Measurements from ENCODE around the gene PLEKHA7.

PLEKHA7 gene

GRCh38 chr11:16859651-16860050 lies 154.6 kb downstream of the PLEKHA7 start (continued):
- TF ChIP-seq TOX (CRISPR knock-in tag; IDR thresholded peaks at IDR 0.05; ENCODE audit: borderline replicate concordance): no peak
- TF ChIP-seq PATZ1 (CRISPR knock-in tag; IDR thresholded peaks at IDR 0.05; ENCODE audit: borderline replicate concordance): no peak
- TF ChIP-seq ESRRG (CRISPR knock-in tag; IDR thresholded peaks at IDR 0.05): no peak
- no peak for TF ChIP-seq ZFP30 (CRISPR knock-in tag; IDR thresholded peaks at IDR 0.05)

GRCh38 chr11:16857186-16857585 lies 157.0 kb downstream of the PLEKHA7 start:
- TF ChIP-seq ZFP3 (CRISPR knock-in tag; IDR thresholded peaks at IDR 0.05) (no peak), TCF4 (CRISPR knock-in tag; IDR thresholded peaks at IDR 0.05; ENCODE audit: borderline replicate concordance) (no peak), BACH2 (CRISPR knock-in tag; IDR thresholded peaks at IDR 0.05; ENCODE audit: borderline replicate concordance) (no peak), CSDC2 (CRISPR knock-in tag; IDR thresholded peaks at IDR 0.05) (no peak), PPARA (CRISPR knock-in tag; IDR thresholded peaks at IDR 0.05; ENCODE audit: borderline replicate concordance) (no peak), TSHZ2 (CRISPR knock-in tag; IDR thresholded peaks at IDR 0.05) (no peak), CREB5 (CRISPR knock-in tag; IDR thresholded peaks at IDR 0.05; ENCODE audit: low read depth) (no peak), ARNTL (CRISPR knock-in tag; IDR thresholded peaks at IDR 0.05; ENCODE audit: borderline replicate concordance, low read depth) (no peak), ZNF565 (CRISPR knock-in tag; conservative IDR thresholded peaks at IDR 0.05; ENCODE audit: low read depth) (no peak), ZFP30 (CRISPR knock-in tag; IDR thresholded peaks at IDR 0.05) (no peak), ZNF70 (CRISPR knock-in tag; IDR thresholded peaks at IDR 0.05) (no peak), ZC3H10 (CRISPR knock-in tag; IDR thresholded peaks at IDR 0.05) (no peak), ZNF8 (CRISPR knock-in tag; IDR thresholded peaks at IDR 0.05) (no peak), ESRRG (CRISPR knock-in tag; IDR thresholded peaks at IDR 0.05) (no peak), RARB (CRISPR knock-in tag; IDR thresholded peaks at IDR 0.05) (no peak), ISL1 (CRISPR knock-in tag; IDR thresholded peaks at IDR 0.05) (no peak), POU6F1 (CRISPR knock-in tag; IDR thresholded peaks at IDR 0.05; ENCODE audit: borderline replicate concordance, low read depth) (no peak), OSR1 (CRISPR knock-in tag; IDR thresholded peaks at IDR 0.05) (no peak)
- ATAC-seq: no peak

- TF ChIP-seq BACH2 (CRISPR knock-in tag; IDR thresholded peaks at IDR 0.05; ENCODE audit: borderline replicate concordance) (no peak), CSDC2 (CRISPR knock-in tag; IDR thresholded peaks at IDR 0.05) (no peak), CREB5 (CRISPR knock-in tag; IDR thresholded peaks at IDR 0.05; ENCODE audit: low read depth) (no peak), ARNTL (CRISPR knock-in tag; IDR thresholded peaks at IDR 0.05; ENCODE audit: borderline replicate concordance, low read depth) (no peak), ZNF70 (CRISPR knock-in tag; IDR thresholded peaks at IDR 0.05) (no peak), ESRRG (CRISPR knock-in tag; IDR thresholded peaks at IDR 0.05) (no peak), ZFP3 (CRISPR knock-in tag; IDR thresholded peaks at IDR 0.05) (no peak), ZC3H10 (CRISPR knock-in tag; IDR thresholded peaks at IDR 0.05) (no peak), ZFP30 (CRISPR knock-in tag; IDR thresholded peaks at IDR 0.05) (no peak), TSHZ2 (CRISPR knock-in tag; IDR thresholded peaks at IDR 0.05) (no peak), POU6F1 (CRISPR knock-in tag; IDR thresholded peaks at IDR 0.05; ENCODE audit: borderline replicate concordance, low read depth) (no peak), CSRNP3 (CRISPR knock-in tag; IDR thresholded peaks at IDR 0.05) (no peak), PPARA (CRISPR knock-in tag; IDR thresholded peaks at IDR 0.05; ENCODE audit: borderline replicate concordance) (no peak), RARB (CRISPR knock-in tag; IDR thresholded peaks at IDR 0.05) (no peak), TCF4 (CRISPR knock-in tag; IDR thresholded peaks at IDR 0.05; ENCODE audit: borderline replicate concordance) (no peak)
- no peak for ATAC-seq
Measured at GRCh38 chr11:16856022-16856471, 158.2 kb downstream of the PLEKHA7 start.

All from SK-N-SH treated with all-trans-retinoic acid at 6 μM for 48 hours (cell line).